Ovary (tissue), 3 donors: ENCODE data around the gene REL.

Experiments
- EP300 ChIP-seq: sonication (generic); formaldehyde crosslinking; IDR thresholded peaks from one replicate; pipeline ENCODE4 v1.6.1; 2017; ENCODE audit warnings: antibody characterized with exemption
- POLR2A ChIP-seq: fragments of 450-650 bp; IDR thresholded peaks from one replicate; pipeline ENCODE4 v1.6.1; 2017; ENCODE audit warnings: antibody characterized with exemption, mild to moderate bottlenecking, moderate library complexity
- TF ChIP-seq, protein P1 (sequence below), 3 donors: fragments of 450-650 bp in 2 of 3; fragments of 200-600 bp in 1 of 3; IDR thresholded peaks; one replicate each; pipeline versions ENCODE4 v1.5.1 to v1.8.0; 2016 to 2022; ENCODE audit warnings: antibody characterized with exemption in 3 of 3, mild to moderate bottlenecking in 1 of 3
- donor health status: DM: no; HTN: no; CAD: no.

DNA sequence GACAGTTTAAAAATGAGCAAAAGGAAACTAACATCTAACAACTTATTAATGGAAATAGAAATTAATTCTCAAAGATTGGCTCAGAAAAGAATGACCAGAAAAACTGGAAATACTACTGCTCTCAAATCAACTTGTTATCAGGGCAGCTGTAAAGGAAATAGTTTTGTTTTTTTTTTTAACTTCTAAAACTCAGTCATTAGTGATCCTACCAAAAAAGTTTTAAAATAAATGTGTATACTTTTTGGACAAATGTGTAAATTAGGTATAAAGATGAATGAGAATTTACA, 84.1 kb downstream of the REL start:
- TF ChIP-seq, protein P1, sequence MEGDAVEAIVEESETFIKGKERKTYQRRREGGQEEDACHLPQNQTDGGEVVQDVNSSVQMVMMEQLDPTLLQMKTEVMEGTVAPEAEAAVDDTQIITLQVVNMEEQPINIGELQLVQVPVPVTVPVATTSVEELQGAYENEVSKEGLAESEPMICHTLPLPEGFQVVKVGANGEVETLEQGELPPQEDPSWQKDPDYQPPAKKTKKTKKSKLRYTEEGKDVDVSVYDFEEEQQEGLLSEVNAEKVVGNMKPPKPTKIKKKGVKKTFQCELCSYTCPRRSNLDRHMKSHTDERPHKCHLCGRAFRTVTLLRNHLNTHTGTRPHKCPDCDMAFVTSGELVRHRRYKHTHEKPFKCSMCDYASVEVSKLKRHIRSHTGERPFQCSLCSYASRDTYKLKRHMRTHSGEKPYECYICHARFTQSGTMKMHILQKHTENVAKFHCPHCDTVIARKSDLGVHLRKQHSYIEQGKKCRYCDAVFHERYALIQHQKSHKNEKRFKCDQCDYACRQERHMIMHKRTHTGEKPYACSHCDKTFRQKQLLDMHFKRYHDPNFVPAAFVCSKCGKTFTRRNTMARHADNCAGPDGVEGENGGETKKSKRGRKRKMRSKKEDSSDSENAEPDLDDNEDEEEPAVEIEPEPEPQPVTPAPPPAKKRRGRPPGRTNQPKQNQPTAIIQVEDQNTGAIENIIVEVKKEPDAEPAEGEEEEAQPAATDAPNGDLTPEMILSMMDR (IDR thresholded peaks at IDR 0.05): no peak
- no peak for TF ChIP-seq EP300
- no peak for TF ChIP-seq POLR2A
